Effector memory CD8-positive, alpha-beta T cell (primary cell): Measurements from ENCODE around the gene ADM5.

Experiments
- ATAC-seq: fragments of 150-1000 bp; cut with Tn5 transposase; replicated peaks from 2 replicates; pipeline ENCODE4 v1.10.0; 2021; ENCODE audit warnings: mild to moderate bottlenecking, moderate library complexity
- DNase-seq, 3 experiments: peaks; one replicate each; pipeline ENCODE4 v3.0.0; 2021
- H3K27ac Mint-ChIP-seq, 2 donors: one replicate each; pipeline ENCODE4 v1.8.0; 2022; ENCODE audit warnings: mild to moderate bottlenecking in 2 of 2, mixed read lengths in 2 of 2, moderate library complexity in 2 of 2
- H3K27me3 Mint-ChIP-seq, 2 donors: one replicate each; pipeline ENCODE4 v1.8.0; 2022; ENCODE audit warnings: mixed read lengths in 2 of 2
- H3K36me3 Mint-ChIP-seq: one replicate; pipeline ENCODE4 v1.8.0; 2022; ENCODE audit warnings: mild to moderate bottlenecking, moderate library complexity, mixed read lengths; ENCODE audit not compliant: insufficient read depth
- H3K4me1 Mint-ChIP-seq, 2 donors: one replicate each; pipeline ENCODE4 v1.8.0; 2022; ENCODE audit warnings: low read depth in 2 of 2, mixed read lengths in 2 of 2
- H3K4me3 Mint-ChIP-seq, 2 donors: one replicate each; pipeline ENCODE4 v1.8.0; 2022; ENCODE audit warnings: mild to moderate bottlenecking in 2 of 2, mixed read lengths in 2 of 2, moderate library complexity in 2 of 2
- H3K9me3 Mint-ChIP-seq, 2 donors: one replicate each; pipeline ENCODE4 v1.8.0; 2022; ENCODE audit warnings: mixed read lengths in 2 of 2
- total RNA-seq, 9 experiments: gene quantifications; one replicate each; lab custom pipeline; 2026; lab: John Stamatoyannopoulos, UW

ADM5 gene
- 0.88 to 10.0 (median 3.1) reads per million in 9 experiments for total RNA-seq

DNA sequence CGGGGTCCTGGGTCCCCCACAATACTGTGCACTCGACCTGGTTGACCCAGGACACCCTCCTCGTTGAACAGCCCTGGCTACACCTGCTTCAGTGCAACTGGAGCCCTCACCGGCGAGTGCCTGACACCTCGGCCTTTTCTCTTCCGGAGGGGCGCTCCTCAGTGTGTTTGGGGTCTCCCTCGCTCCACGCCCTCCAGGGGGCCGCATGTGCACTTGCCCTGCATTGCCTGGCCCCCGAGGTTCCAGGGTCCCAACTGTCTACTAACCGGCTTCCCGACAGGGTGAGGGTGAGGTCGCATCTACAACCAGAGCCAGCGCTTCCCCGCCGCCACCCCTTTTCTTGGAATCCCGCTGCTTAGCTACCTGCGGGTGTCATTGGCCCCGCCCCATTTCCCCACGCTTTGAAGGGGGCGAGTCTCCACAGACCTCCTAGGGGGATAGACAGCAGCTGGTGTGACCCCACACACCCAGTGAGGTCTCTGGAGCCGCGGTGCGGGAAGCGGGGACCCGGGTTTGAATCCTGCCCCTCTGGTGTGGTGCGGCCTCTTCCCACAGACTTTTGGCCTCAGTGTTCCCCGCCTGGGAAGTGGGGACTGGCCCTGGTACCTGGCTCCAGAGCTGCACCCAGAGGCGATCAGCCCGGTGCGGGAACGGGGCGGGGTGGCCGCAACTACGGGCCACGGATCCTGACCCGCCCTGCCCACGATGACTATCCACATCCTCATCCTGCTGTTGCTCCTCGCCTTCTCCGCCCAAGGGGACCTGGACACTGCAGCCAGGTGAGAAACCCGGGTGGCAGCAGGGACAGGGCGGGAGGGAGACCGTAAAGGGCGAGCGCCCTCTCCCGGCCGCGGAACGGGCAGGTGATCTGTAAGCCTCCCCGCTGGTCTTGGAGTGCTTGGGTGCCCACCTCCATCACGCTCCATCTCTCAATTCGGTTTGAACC is at the start of gene ADM5:
Gene ADM5, plus strand, starts transcription at position 462 of the 946 bp plus-strand sequence. Its CDS starts 244 bp downstream, at position 706.
- DNase-seq (no peak), ATAC-seq (peak; percentile 42)
- H3K27ac Mint-ChIP-seq: peak within 1 kb of the TSS in 1 of 2 donors; percentile 44
- H3K36me3 Mint-ChIP-seq: peaks cover 41% of the 10 kb centered on the region
- no peaks in the 10 kb centered on the region for H3K9me3 Mint-ChIP-seq
- peak within 1 kb of the TSS; percentile 76 to 82 for H3K4me3 Mint-ChIP-seq
- peaks cover 14 to 24% of the 10 kb centered on the region in 2 donors for H3K4me1 Mint-ChIP-seq
- H3K27me3 Mint-ChIP-seq: peaks cover 18 to 39% of the 10 kb centered on the region in 2 donors

GRCh38 chr19:49640113-49640898 is 49.1 kb upstream of the ADM5 start, which contains the start of gene RRAS:
TSS of gene RRAS (minus strand) at chr19:49640143. CDS start at chr19:49640098, 45 bp downstream.
- Mint-ChIP-seq H3K9me3 (no peaks in the 10 kb centered on the region), H3K4me3 (peak within 1 kb of the TSS; percentile 97 to 99), H3K27ac (peak within 1 kb of the TSS; percentile 97 to 98), H3K27me3 (no peaks in the 10 kb centered on the region), H3K4me1 (peaks cover 55 to 58% of the 10 kb centered on the region in 2 donors), H3K36me3 (peaks cover 32% of the 10 kb centered on the region)
- DNase-seq (peak; percentile 99 to 100 (median 99)), ATAC-seq (peak; percentile 66)

GRCh38 chr19:49641688-49642491 is 47.5 kb upstream of the ADM5 start, which contains the start of gene SCAF1:
TSS of gene SCAF1 (plus strand) at chr19:49642209. CDS start at chr19:49645027, 2,818 bp downstream.
- Mint-ChIP-seq H3K4me1 (peaks cover 58% of the 10 kb centered on the region in 2 donors), H3K36me3 (peaks cover 34% of the 10 kb centered on the region), H3K9me3 (no peaks in the 10 kb centered on the region), H3K27me3 (no peaks in the 10 kb centered on the region), H3K27ac (peak within 1 kb of the TSS; percentile 97 to 98), H3K4me3 (peak within 1 kb of the TSS; percentile 97 to 99)
- ATAC-seq: peak; percentile 69
- peak; percentile 98 to 99 (median 98) for DNase-seq

DNA sequence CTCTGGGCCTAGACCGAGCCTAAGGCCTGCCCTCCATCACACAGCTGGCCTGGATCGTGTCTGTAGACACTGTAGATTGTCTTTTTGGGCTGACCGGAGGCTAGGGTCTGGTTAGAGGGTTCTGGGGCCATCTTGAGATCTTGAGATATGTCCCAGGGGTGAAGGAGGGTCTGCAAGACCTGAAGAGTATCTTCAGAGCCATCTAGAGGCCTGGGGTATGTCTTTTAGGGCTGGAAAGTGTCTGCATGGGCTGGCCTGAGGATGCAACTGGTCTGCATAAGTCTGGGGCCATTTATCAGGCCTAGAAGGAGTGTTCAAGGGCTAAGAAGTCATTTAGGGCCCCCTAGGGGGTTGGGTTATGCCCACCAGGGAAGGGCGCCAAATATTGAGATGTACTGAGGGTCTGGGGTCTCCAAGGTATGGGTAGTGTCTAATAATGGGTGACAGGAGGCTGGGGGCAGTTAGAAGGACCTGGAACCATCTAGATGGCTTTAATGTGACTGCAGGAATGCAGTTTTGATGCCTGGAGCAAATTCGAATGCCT is 46.8 kb upstream of the ADM5 start:
- Mint-ChIP-seq H3K27me3 (no peaks in the 10 kb centered on the region), H3K36me3 (peaks cover 36% of the 10 kb centered on the region), H3K9me3 (no peaks in the 10 kb centered on the region), H3K27ac (peak overlapping the region; percentile 97 to 98), H3K4me3 (peak overlapping the region; percentile 97 to 99), H3K4me1 (peaks cover 57 to 58% of the 10 kb centered on the region in 2 donors)
- ATAC-seq (no peak), DNase-seq (no peak)

DNA sequence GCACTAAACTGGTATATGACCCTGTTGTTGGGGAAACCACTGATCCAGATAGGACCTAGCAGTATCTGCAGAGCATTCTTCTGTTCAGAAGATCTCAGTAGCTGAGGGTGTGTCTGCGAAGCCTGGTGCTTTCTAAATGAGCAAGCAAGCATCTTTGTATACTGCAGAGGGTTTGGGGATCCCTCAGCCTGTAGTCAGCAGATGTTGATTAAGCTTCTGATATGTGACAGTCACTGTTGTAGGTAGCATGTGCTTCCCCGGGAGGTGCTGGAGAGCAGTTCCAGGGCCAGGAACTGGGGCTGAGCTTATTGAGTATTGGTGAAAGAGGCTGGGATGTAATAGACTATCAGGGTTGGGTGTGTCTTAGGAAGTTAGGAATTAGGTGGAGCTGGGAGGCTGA is 45.9 kb upstream of the ADM5 start:
- Mint-ChIP-seq H3K4me1 (peaks cover 49 to 52% of the 10 kb centered on the region in 2 donors), H3K9me3 (no peaks in the 10 kb centered on the region), H3K36me3 (peaks cover 37% of the 10 kb centered on the region), H3K27me3 (no peaks in the 10 kb centered on the region), H3K27ac (peak overlapping the region; percentile 97 to 98), H3K4me3 (peak overlapping the region; percentile 97 to 99)
- ATAC-seq (no peak), DNase-seq (no peak)

DNA sequence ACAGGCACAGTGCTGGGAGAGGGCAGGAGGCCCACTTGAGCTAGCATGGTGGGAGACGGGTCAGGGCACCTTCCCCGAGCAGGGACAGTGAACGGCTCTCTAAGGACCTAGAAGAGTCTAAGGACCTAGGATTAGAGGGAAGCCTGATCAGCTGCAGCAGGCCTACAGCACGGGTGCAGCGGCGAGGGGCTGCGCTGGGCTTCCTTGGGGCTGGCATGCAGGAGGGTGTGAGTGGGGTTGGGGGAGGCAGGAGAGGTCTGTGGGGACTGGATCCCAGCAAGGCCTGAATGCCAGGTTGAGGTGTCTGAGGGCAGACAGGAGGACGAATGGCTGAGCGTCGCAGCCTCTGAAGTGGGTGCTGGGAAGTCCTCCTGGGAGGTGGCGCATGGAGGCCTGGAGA is 43.8 kb upstream of the ADM5 start:
- no peak for ATAC-seq
- Mint-ChIP-seq H3K9me3 (no peaks in the 10 kb centered on the region), H3K27me3 (no peaks in the 10 kb centered on the region), H3K4me3 (no peak overlapping the region), H3K36me3 (peaks cover 36% of the 10 kb centered on the region), H3K4me1 (peaks cover 35 to 42% of the 10 kb centered on the region in 2 donors), H3K27ac (peak overlapping the region; percentile 60 to 80)
- DNase-seq: no peak

- Mint-ChIP-seq H3K9me3 (no peaks in the 10 kb centered on the region), H3K36me3 (peaks cover 33% of the 10 kb centered on the region), H3K27me3 (no peaks in the 10 kb centered on the region), H3K4me1 (peaks cover 31 to 38% of the 10 kb centered on the region in 2 donors), H3K27ac (peak overlapping the region in 1 of 2 donors; percentile 60), H3K4me3 (no peak overlapping the region)
- DNase-seq: no peak
- ATAC-seq: no peak
These were observed 43.4 kb upstream of the ADM5 start for GRCh38 chr19:49645995-49646394.

DNA sequence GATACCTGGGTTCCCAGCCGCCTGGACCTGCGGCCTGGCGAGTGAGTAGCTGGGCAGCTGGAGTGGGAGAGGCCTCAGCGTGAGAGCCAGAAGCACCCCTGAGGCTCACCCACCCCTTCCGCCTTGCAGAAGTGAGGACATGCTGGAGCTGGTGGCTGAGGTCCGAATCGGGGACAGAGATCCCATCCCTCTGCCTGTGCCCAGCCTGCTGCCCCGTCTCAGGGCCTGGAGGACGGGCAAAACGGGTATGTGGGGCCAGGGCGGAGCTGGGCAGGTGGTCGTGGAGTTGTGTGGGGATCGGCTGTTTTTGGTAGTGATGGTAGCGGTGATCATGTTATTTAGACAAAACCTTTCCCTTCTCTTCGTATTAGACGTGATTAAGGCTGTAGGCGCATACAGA is 42.8 kb upstream of the ADM5 start:
- Mint-ChIP-seq H3K9me3 (no peaks in the 10 kb centered on the region), H3K27ac (no peak overlapping the region), H3K27me3 (no peaks in the 10 kb centered on the region), H3K36me3 (peaks cover 31% of the 10 kb centered on the region), H3K4me3 (no peak overlapping the region), H3K4me1 (peaks cover 27 to 35% of the 10 kb centered on the region in 2 donors)
- DNase-seq: no peak
- ATAC-seq: no peak

- Mint-ChIP-seq H3K36me3 (peaks cover 48% of the 10 kb centered on the region), H3K27me3 (no peaks in the 10 kb centered on the region), H3K4me3 (no peak overlapping the region), H3K9me3 (no peaks in the 10 kb centered on the region), H3K4me1 (peaks cover 0 to 5% of the 10 kb centered on the region in 2 donors), H3K27ac (no peak overlapping the region)
- DNase-seq (no peak), ATAC-seq (no peak)
These were observed 38.2 kb upstream of the ADM5 start for GRCh38 chr19:49651029-49651819.

DNA sequence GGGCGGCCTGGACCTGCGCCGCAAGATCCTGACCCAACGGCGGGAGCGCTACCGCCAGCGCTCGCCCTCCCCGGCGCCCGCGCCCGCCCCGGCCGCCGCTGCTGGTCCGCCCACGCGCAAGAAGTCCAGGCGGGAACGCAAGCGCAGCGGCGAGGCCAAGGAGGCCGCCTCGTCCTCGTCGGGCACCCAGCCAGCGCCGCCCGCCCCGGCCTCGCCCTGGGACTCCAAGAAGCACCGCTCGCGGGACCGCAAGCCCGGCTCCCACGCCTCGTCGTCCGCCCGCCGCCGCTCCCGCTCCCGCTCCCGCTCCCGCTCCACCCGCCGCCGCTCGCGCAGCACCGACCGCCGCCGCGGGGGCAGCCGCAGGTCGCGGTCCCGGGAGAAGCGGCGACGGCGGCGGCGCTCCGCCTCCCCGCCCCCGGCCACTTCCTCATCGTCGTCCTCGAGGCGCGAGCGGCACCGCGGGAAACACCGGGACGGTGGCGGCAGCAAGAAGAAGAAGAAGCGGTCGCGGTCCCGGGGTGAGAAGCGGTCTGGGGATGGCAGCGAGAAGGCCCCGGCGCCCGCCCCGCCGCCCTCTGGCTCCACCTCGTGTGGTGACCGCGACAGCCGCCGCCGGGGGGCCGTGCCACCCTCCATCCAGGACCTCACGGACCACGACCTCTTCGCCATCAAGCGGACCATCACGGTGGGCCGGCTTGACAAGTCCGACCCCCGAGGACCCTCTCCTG is 37.4 kb upstream of the ADM5 start:
- Mint-ChIP-seq H3K4me3 (no peak overlapping the region), H3K27ac (no peak overlapping the region), H3K27me3 (no peaks in the 10 kb centered on the region), H3K36me3 (peaks cover 48% of the 10 kb centered on the region), H3K9me3 (no peaks in the 10 kb centered on the region), H3K4me1 (peaks cover 0 to 5% of the 10 kb centered on the region in 2 donors)
- DNase-seq (no peak), ATAC-seq (no peak)
